ENCODE measurements around the gene MAP3K9.
"Not testable (repeated sequence)": the region's sequence is repeated elsewhere in the genome, so short reads cannot be mapped to it uniquely, and the experiment has no call there.

The MAP3K9 gene

GRCh38 chr14:70809225-70810219, at the start of gene MAP3K9:
Gene MAP3K9 (minus strand): TSS chr14:70809513. CDS start chr14:70809171, 342 bp downstream.
- Histone ChIP-seq H3K27ac (peak within 1 kb of the TSS; percentile 28 to 82 (median 72)), H3K4me3 (peak within 1 kb of the TSS; percentile 51 to 89 (median 69))

DNA sequence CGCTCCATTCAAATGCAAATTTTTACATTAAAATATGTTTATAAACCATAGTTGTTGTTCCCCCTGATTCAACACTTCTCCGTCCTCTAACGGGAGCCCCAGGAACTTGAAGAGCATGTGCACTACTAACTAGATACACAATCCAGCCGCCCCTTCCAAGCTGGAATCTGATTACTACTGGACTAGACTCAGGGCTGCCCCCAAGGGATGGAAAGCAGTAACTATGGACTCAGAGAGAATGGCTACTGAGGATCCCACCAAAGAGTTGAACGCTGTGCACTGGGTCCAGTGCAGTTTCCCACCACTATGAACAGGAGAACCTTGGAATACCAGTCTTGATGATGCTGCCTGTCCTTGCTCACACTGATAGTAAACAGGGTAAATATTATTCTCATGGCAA, 49.3 kb upstream of the MAP3K9 start:
- Histone ChIP-seq H3K27ac (no peak overlapping the region), H3K4me3 (no peak overlapping the region)

- H3K4me3 ChIP-seq, result no peak overlapping the region
Observed at GRCh38 chr14:70857496-70857890, 48.2 kb upstream of the MAP3K9 start.

DNA sequence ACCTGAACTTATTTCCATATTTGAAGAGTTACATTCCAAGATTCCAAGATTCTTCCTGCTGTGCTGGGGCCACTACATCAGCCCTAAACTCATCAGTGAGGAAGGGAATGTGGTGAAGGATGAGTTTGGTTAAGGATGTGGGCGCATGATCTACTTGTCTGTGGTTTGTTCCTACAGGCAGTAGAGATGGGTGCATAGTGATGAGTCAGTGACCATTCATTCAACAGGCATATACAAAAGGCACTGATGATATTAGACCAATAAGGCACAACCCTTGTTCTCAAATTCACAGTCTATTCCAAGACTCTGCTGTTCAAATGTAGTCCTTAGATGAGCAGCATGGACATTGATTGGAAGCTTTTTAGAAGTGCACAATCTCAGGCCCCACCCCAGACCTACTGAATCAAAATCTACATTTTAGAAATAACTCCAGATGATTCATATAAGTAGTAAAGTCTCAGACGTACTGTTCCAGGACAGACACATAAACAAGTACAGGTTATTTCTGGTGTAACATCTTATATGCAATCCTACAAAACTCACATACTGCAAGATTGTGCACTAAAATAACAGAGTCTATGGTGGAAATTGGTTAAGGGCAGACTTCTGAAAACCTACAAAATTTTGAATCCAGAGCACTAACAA, 47.7 kb upstream of the MAP3K9 start:
- no peak overlapping the region for H3K4me3 ChIP-seq
- H3K27ac ChIP-seq, result no peak overlapping the region

More at GRCh38 chr14:70857496-70857890, 48.2 kb upstream of the MAP3K9 start:
- no peak overlapping the region for H3K27ac ChIP-seq

- Histone ChIP-seq H3K4me3 (no peak overlapping the region), H3K27ac (no peak overlapping the region)
Observed at GRCh38 chr14:70855486-70855885, 46.2 kb upstream of the MAP3K9 start.

- not testable (repeated sequence) for H3K27ac ChIP-seq, H3K4me3 ChIP-seq
Observed at GRCh38 chr14:70853658-70854057, 44.3 kb upstream of the MAP3K9 start.

DNA sequence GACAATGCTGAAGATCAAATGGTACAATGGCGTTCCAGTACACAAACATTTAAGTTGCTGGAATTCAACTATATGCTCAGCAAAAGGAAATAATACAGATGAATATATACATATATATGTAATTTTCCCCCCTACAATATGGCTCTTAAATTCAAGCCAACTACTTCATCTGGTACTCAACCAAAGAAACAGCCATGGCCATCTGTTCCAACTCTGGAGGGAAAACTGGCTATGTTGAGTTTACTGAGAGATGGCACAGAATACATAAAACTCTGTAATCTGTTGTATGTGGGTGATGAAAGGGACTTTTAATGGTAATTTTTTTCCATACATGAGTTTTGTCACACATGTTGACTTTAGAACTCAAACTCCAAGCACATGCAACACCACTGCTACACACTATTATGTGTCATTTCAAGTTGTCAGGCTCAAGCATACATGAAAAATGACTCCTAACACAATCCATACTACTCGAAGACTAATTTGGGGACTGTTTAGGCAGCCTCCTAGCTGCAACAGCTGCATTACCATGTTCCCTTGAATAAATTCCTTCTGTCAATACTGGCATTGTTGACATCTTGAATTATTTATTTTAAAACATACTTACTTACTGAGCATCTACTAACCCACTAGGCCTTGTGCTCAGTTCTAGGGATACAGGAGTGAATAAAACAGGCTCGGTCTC, 38.2 kb upstream of the MAP3K9 start:
- Histone ChIP-seq H3K27ac (no peak overlapping the region), H3K4me3 (no peak overlapping the region)

DNA sequence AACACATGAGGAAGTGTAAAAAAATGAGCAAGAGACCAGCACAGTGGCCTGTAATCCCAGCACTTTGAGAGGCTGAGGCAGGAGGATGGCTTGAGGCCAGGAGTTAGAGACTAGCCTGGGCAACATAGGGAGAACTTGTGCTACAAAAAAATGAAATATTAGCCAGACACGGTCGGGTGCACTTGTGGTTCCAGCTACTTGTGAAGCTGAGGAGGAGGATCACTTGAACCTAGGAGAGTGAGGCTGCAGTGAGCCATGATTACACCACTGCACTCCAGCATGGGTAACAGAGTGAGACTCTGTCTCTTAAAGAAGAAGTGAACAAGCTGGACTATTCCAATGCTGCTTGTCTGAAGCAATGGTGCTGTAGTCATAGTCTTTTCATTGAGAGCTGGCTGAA, 36.3 kb upstream of the MAP3K9 start:
- Histone ChIP-seq H3K27ac (no peak overlapping the region), H3K4me3 (no peak overlapping the region)

DNA sequence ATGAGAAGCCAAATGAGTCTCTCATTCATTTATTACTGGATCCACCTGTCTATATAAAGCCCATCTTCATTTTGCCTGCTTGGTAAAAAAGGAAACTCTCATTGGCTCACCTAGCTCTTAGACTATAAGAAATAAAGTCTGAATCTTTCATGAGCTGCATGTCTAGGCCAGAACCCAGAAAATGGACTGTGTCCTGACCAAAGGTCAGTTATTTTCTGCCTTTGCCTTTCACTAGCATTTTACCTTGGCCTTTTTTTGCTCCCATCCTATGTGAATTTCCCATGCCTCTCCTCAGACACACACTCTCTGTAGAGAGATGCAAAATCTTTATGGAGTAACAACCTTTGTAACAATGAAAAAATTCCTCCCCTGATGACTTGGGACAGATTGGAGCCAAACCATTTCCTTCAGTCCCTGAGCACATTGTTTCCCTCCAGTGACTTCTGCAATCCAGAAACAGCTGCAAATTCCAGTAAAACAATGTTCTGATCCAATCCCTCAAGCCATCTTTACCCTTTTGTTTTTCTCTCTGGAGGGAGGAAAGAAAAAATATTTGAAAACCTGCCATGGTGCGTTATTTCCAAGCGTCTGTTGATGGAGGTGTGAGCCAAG, 33.6 kb upstream of the MAP3K9 start:
- H3K27ac ChIP-seq, result peak overlapping the region in 1 of 21 experiments; percentile 26
- H3K4me3 ChIP-seq, result no peak overlapping the region

DNA sequence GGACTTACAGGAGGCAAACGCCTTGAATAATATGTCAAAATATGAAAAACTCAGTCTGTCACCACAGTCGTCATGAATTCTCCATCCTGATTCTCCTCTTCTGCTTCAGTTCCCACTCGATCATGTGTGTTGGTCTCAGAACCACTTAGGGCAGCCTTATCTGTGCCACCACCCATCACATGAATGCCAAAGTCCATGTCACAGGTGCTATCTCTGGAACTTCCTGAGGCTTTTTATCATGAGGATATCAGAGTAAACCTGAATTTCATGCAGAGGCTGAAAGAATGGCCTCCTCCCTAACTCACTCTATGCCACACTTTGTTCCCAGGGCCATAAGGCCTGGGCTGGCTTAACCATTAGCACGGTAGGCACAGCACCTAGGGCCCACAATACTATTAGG, 28.8 kb upstream of the MAP3K9 start:
- Histone ChIP-seq H3K27ac (no peak overlapping the region), H3K4me3 (no peak overlapping the region)

- Histone ChIP-seq H3K4me3 (no peak overlapping the region), H3K27ac (no peak overlapping the region)
Observed at GRCh38 chr14:70836946-70837345, 27.6 kb upstream of the MAP3K9 start.

GRCh38 chr14:70833884-70834283, 24.6 kb upstream of the MAP3K9 start:
- Histone ChIP-seq H3K4me3 (no peak overlapping the region), H3K27ac (no peak overlapping the region)

DNA sequence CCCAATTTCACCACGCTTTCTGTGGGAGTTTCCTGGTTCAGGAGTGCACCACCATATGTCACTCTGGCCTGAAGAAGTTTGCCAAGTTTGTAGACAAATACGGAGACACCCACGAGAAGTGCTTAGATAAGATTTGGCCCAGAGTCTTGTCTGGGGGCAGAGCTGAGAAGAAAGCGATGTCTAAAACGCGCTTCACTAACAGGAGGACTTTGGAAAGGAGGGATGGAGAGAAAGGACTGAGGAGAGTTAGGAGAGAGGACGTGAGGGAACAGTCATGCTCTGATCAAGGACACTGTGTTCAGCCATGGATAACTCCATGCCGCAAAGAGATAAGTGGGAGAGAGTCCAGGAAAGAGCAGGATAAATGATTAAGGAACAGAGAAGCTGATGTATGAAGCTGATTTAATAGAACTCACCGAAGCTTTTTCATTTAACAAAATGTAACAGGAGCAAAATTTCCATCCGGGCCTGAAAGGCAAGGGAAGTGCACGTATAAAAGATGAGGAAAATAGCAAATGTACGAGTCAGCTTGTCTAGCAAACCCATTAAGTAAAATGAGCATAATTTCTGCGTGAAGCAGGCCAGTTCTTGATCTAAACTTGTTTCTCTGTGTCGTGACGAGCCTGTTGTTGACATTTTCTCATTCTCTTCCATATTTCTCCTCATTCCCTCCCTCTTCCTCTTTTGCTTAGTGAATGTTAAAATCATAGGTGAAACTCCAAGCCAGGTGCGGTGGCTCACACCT, 23.4 kb upstream of the MAP3K9 start:
- no peak overlapping the region for H3K27ac ChIP-seq

GRCh38 chr14:70830998-70831781, 21.9 kb upstream of the MAP3K9 start:
- H3K27ac ChIP-seq, result no peak overlapping the region
- H3K4me3 ChIP-seq, result no peak overlapping the region

More for the DNA sequence above, 23.4 kb upstream of the MAP3K9 start:
- no peak overlapping the region for H3K4me3 ChIP-seq

DNA sequence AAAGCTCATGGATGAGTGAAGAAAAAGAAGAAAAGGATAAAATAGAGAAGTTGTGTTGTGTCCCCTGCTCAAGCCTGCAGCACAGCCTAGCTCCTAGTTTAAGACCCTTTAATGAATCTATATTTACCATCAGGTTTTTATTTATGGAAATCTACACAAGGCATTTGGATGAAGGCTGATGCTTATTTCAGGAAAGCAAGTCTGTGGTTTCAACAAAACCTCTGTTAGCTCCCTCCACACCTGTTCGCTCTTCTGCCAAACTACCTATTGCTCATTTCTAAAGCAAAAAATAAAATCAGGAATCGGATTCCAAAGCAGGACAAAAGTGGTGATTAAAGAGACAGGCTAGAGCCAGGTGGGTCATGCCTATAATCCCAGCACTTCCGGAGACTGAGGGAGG, 18.9 kb upstream of the MAP3K9 start:
- Histone ChIP-seq H3K27ac (no peak overlapping the region), H3K4me3 (no peak overlapping the region)

- Histone ChIP-seq H3K4me3 (no peak overlapping the region), H3K27ac (no peak overlapping the region)
Observed at GRCh38 chr14:70827752-70828151, 18.4 kb upstream of the MAP3K9 start.

DNA sequence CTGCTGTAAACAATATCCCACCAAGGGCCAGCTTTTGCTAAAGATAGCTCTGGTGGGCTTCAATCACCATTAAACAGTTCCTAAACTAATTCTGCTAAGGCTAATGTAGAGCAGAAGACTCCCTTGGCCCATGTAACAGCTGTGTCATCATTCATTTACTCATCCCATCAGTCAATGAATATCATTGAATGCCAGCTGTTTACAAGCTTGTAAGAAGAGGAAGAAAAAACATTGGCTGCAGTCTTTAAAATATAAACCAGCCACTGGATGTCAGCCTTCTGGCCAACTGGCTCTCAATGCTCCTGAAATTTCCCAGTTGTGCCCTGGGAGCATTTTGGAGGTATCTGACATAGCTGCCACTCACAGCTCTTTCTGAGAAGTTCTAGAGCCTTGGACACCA, 18.0 kb upstream of the MAP3K9 start:
- no peak overlapping the region for H3K27ac ChIP-seq

DNA sequence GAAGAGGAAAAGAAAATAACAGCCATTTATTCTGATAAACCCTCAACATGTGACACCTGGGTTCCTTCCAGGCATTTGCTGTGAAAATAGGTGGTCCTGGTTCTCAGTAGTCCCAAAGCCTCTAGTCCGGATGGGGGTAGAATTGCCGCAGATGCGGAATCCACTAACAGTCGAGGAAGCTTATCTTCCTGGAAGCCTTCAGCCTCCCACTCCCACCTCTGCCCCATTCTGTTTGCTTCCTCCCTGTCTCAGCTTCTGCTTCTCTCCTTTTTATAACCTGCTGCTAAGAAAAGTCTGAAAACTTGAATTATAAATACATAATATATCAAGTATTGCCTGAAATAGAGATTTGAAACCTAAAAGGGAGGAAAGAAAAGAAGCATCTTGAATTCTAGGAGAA, 14.0 kb upstream of the MAP3K9 start:
- Histone ChIP-seq H3K4me3 (no peak overlapping the region), H3K27ac (no peak overlapping the region)

More for the DNA sequence above, 18.0 kb upstream of the MAP3K9 start:
- no peak overlapping the region for H3K4me3 ChIP-seq

Measured in skin epidermis (tissue), 12 donors.